Tibial nerve (tissue), 4 donors: ENCODE results near the gene SWSAP1. TPM values are rescaled to one million over a fixed set of nuclear protein-coding genes. Genes with fewer than 3 reads are reported as not detected.

Experiments used
- DNase-seq, 2 donors: peaks; one replicate each; pipeline ENCODE4 v3.0.0-alpha.2; 2019; ENCODE audit warnings: low spot score in 2 of 2
- H3K27ac ChIP-seq, 4 donors: fragments of 200-600 bp; sonication (generic) in 3 of 4; one replicate each; pipeline ENCODE4 v1.5.1; 2017 to 2019; ENCODE audit warnings: mild to moderate bottlenecking in 1 of 4
- H3K27me3 ChIP-seq, 2 donors: fragments of 200-600 bp; sonication (generic) in 1 of 2; one replicate each; pipeline versions ENCODE4 v1.5.1 to v1.6.0; 2017 to 2019
- H3K36me3 ChIP-seq, 3 donors: fragments of 200-600 bp; sonication (generic); one replicate each; pipeline ENCODE4 v1.5.1; 2018 to 2019
- H3K4me1 ChIP-seq, 4 donors: fragments of 200-600 bp; sonication (generic) in 3 of 4; one replicate each; pipeline ENCODE4 v1.5.1; 2017 to 2019
- H3K4me3 ChIP-seq, 4 donors: fragments of 200-600 bp; sonication (generic) in 3 of 4; one replicate each; pipeline ENCODE4 v1.5.1; 2017 to 2019; ENCODE audit warnings: mild to moderate bottlenecking in 1 of 4, moderate library complexity in 1 of 4
- H3K9me3 ChIP-seq, 4 donors: fragments of 200-600 bp; sonication (generic) in 3 of 4; one replicate each; pipeline ENCODE4 v1.5.1; 2017 to 2019
- CTCF ChIP-seq, 5 experiments: fragments of 200-600 bp in 3 of 5; fragments of 450-650 bp in 2 of 5; sonication (generic) in 3 of 5; IDR thresholded peaks; one replicate each; pipeline ENCODE4 v1.5.1; 2016 to 2019; ENCODE audit warnings: antibody characterized with exemption in 5 of 5, mild to moderate bottlenecking in 3 of 5, moderate library complexity in 2 of 5
- EP300 ChIP-seq, 2 donors: sonication (generic); formaldehyde crosslinking; IDR thresholded peaks; one replicate each; pipeline ENCODE4 v1.6.1; 2017; ENCODE audit warnings: antibody characterized with exemption in 2 of 2, mild to moderate bottlenecking in 1 of 2
- POLR2A ChIP-seq, 2 donors: fragments of 450-650 bp; IDR thresholded peaks; one replicate each; pipeline ENCODE4 v1.6.1; 2017; ENCODE audit warnings: antibody characterized with exemption in 2 of 2, mild to moderate bottlenecking in 2 of 2, moderate library complexity in 2 of 2
- WGBS, 2 donors: methylation state at CpG; one replicate each; pipeline ENCODE4 v1.1.5; 2018; 5-methylcytosine and 5-hydroxymethylcytosine counted together
- total RNA-seq, 4 donors: library from RNA; depleted of rRNA; stranded (reverse); fragments of >200 nt; gene quantifications; one replicate each; pipeline ENCODE4 v1.1.0, GENCODE V29; 2016

The SWSAP1 gene
- total RNA-seq, 4 donors from 2014 or later, result 2.3 to 5.7 (median 2.8) TPM

DNA sequence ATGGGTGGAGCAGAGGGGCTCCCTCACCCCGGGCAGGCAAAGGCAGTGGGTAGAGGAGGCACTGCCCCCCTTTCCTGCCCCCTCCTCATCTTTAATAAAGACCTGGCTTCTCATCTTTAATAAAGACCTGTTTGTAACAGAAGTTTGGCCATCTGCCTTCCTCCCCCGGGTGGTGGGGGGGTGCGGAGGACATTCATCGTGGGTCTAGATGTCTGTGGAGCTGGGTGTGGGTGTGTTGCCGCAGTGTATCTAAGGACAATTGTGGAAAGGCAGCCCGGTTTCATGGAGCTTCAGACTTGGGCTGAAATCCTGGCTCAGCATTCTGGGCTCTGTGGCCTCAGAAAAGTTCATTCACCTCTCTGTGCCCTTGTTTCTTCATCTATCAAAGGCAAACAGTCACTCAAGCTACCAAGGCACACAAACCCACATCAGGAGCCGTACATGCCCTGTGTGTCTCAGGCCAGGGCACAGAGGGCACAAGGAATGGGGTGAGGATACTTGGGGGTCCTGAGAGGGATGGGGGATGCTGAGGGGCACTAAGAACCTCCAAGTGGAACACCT, 8.8 kb upstream of the SWSAP1 start:
- Histone ChIP-seq H3K9me3 (no peaks in the 10 kb centered on the region), H3K4me3 (no peak overlapping the region), H3K4me1 (peaks cover 0 to 24% (median 3%) of the 10 kb centered on the region in 4 donors), H3K27me3 (no peaks in the 10 kb centered on the region), H3K36me3 (peaks cover 0 to 83% (median 0%) of the 10 kb centered on the region in 3 donors), H3K27ac (peak overlapping the region in 2 of 4 donors; percentile 61 to 71)
- TF ChIP-seq CTCF (IDR thresholded peaks at IDR 0.05) (no peak), POLR2A (IDR thresholded peaks at IDR 0.05) (no peak), EP300 (IDR thresholded peaks at IDR 0.05) (no peak)
- no peak for DNase-seq
- 33 to 43% methylated on average over 7 of the region's 7 CpGs for whole genome bisulfite sequencing, 2 donors

GRCh38 chr19:11367528-11367927, 6.9 kb upstream of the SWSAP1 start:
- peaks cover 0 to 64% (median 0%) of the 10 kb centered on the region in 3 donors for H3K36me3 ChIP-seq
- TF ChIP-seq POLR2A (IDR thresholded peaks at IDR 0.05) (no peak), CTCF (IDR thresholded peaks at IDR 0.05) (no peak), EP300 (IDR thresholded peaks at IDR 0.05) (no peak)
- WGBS, 2 donors, result 86 to 94% methylated on average over 2 of the region's 2 CpGs

GRCh38 chr19:11370744-11371143, 3.7 kb upstream of the SWSAP1 start:
- DNase-seq, result no peak
- Histone ChIP-seq H3K36me3 (peaks cover 0 to 32% (median 0%) of the 10 kb centered on the region in 3 donors), H3K4me1 (peaks cover 0 to 18% (median 8%) of the 10 kb centered on the region in 4 donors), H3K4me3 (no peak overlapping the region), H3K9me3 (no peaks in the 10 kb centered on the region), H3K27ac (no peak overlapping the region), H3K27me3 (no peaks in the 10 kb centered on the region)
- 55 to 75% methylated on average over 2 of the region's 2 CpGs for WGBS, 2 donors
- TF ChIP-seq EP300 (IDR thresholded peaks at IDR 0.05), result no peak
- no peak for TF ChIP-seq POLR2A (IDR thresholded peaks at IDR 0.05)
- no peak for TF ChIP-seq CTCF (IDR thresholded peaks at IDR 0.05)

More at GRCh38 chr19:11367528-11367927, 6.9 kb upstream of the SWSAP1 start:
- DNase-seq, result no peak
- H3K9me3 ChIP-seq, result no peaks in the 10 kb centered on the region
- H3K4me3 ChIP-seq, result no peak overlapping the region
- H3K27me3 ChIP-seq, result no peaks in the 10 kb centered on the region
- H3K27ac ChIP-seq, result no peak overlapping the region
- peaks cover 0 to 14% (median 3%) of the 10 kb centered on the region in 4 donors for H3K4me1 ChIP-seq

DNA sequence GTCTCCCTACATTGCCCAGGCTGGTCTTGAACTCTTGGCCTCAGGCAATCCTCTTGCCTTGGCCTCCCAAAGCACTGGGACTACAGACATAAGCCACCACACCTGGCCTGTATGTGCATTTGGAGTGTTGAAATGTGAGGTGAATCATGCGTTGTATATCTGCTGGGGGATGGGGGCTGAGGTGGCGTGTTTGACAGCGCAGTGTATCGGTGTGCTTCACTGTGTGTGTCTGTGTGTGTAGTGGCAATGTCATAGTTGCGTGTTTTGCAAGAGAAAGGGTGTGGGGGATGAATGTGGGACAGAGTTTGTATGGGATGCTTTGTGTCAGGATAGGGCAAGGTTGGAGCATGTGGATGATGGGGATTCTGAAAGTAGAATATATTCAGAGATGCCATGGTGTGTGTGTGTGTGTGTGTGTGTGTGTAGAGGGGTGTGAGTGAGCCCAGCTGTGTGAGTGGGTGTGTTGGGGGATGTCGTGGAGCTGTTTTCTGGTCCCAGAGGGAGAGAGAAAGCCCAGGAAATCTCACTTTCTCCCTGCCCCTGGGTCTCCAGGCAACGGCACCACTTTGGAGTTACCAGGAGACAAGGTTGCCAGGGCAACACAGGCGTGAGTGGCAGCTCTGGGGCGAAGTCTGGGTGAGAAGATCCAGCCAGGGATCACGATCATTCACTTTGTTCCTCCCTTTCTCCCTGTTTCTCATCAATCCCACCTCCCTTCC, 1.1 kb upstream of the SWSAP1 start:
- Histone ChIP-seq H3K4me3 (no peak overlapping the region), H3K27me3 (no peaks in the 10 kb centered on the region), H3K9me3 (no peaks in the 10 kb centered on the region), H3K27ac (no peak overlapping the region), H3K4me1 (peaks cover 0 to 35% (median 15%) of the 10 kb centered on the region in 4 donors), H3K36me3 (peaks cover 0 to 20% (median 0%) of the 10 kb centered on the region in 3 donors)
- WGBS, 2 donors, result 46 to 48% methylated on average over 10 of the region's 10 CpGs
- DNase-seq, result no peak
- TF ChIP-seq EP300 (IDR thresholded peaks at IDR 0.05), result no peak
- TF ChIP-seq CTCF (IDR thresholded peaks at IDR 0.05), result no peak
- TF ChIP-seq POLR2A (IDR thresholded peaks at IDR 0.05), result no peak

DNA sequence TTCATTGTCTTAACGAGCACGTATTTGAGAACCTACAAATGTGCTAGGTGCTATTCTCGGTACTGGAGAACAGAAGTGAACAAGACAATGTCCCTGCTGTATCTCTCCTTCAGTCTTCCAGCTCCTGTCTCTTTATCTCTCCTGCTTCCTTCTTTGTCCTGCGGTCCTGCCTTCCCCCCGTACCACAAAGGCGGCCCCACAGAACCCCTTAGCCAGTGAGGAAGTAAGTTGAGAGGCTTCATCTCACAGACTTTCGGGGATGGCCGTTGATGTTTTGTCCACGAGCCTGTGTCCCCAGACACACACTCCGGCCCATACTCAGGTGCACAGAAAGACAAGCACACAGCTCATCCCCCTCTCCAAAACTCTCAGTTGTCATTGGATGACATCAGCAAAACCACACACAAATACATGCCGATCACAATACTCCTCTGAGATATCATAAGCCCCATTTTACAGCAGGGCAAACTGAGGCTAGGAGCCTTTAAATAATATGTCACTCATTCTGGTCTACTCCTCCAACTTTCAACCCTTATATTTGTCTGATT, 507 bp upstream of the SWSAP1 start:
- peak overlapping the region in 3 of 4 donors; percentile 54 to 75 (median 62) for H3K4me3 ChIP-seq
- H3K27me3 ChIP-seq, result no peaks in the 10 kb centered on the region
- DNase-seq, result no peak
- TF ChIP-seq EP300 (IDR thresholded peaks at IDR 0.05) (no peak), CTCF (IDR thresholded peaks at IDR 0.05) (no peak), POLR2A (IDR thresholded peaks at IDR 0.05) (no peak)
- peaks cover 0 to 16% (median 0%) of the 10 kb centered on the region in 3 donors for H3K36me3 ChIP-seq
- peak overlapping the region; percentile 85 to 96 (median 92) for H3K27ac ChIP-seq
- 49 to 56% methylated on average over 11 of the region's 11 CpGs for WGBS, 2 donors
- peaks cover 0 to 40% (median 15%) of the 10 kb centered on the region in 4 donors for H3K4me1 ChIP-seq
- no peaks in the 10 kb centered on the region for H3K9me3 ChIP-seq
